GM12878 (cell line): ENCODE measurements around the gene CTAGE4.
"Not testable (repeated sequence)": the region's sequence is repeated elsewhere in the genome, so short reads cannot be mapped to it uniquely, and the experiment has no call there.

Experiments
- CTCF ChIP-seq, 3 experiments: IDR thresholded peaks in 2 of 3; conservative IDR thresholded peaks in 1 of 3; 2 replicates each; pipeline ENCODE4 v1.5.1; 2011; ENCODE audit warnings: low read depth in 3 of 3, low read length in 3 of 3, mild to moderate bottlenecking in 3 of 3, control low read depth in 2 of 3, moderate library complexity in 2 of 3, inconsistent platforms in 1 of 3, mixed read lengths in 1 of 3; ENCODE audit not compliant: control insufficient read depth in 2 of 3, insufficient read depth in 1 of 3; ENCODE audit errors: extremely low read depth in 1 of 3
- HCFC1 ChIP-seq: fragments of 150-350 bp; IDR thresholded peaks from 2 replicates; pipeline ENCODE4 v1.6.1; 2014; ENCODE audit warnings: low read length
- NR2C1 ChIP-seq: fragments of 450-650 bp; IDR thresholded peaks from 2 replicates; pipeline ENCODE4 v1.6.1; 2017; ENCODE audit warnings: antibody characterized with exemption, mild to moderate bottlenecking, moderate library complexity
- PKNOX1 ChIP-seq: fragments of 450-650 bp; IDR thresholded peaks from 2 replicates; pipeline ENCODE4 v1.6.1; 2016; ENCODE audit warnings: mild to moderate bottlenecking
- POLR2A ChIP-seq: IDR thresholded peaks from 2 replicates; pipeline ENCODE4 v1.6.1; 2011; ENCODE audit warnings: low read depth, mild to moderate bottlenecking, low read length
- POLR2AphosphoS2 ChIP-seq: IDR thresholded peaks from 2 replicates; pipeline ENCODE4 v1.6.1; 2011; ENCODE audit warnings: low read depth, mild to moderate bottlenecking, low read length, improper control_type of control experiment, moderate library complexity
- YY1 ChIP-seq: IDR thresholded peaks from 2 replicates; pipeline ENCODE4 v1.6.1; 2011; ENCODE audit warnings: low read depth, mild to moderate bottlenecking, low read length

- TF ChIP-seq YY1; NR2C1; PKNOX1; POLR2A; POLR2AphosphoS2; HCFC1; CTCF (IDR thresholded peaks at IDR 0.05 in 2 of 3, conservative IDR thresholded peaks at IDR 0.05 in 1 of 3; ENCODE audit: control insufficient read depth in 2 of 3, extremely low read depth in 1 of 3, insufficient read depth in 1 of 3, low read depth in 3 of 3, low read length in 3 of 3): not testable (repeated sequence)
Observed at GRCh38 chr7:144195212-144195872, 12.1 kb downstream of the CTAGE4 start, which contains the start of gene ARHGEF35.
